DMS79 treated with DMSO at 0.1 percent for 48 hours (cell line): ENCODE measurements around the gene NTRK3.

Source experiments
- DNase-seq: peaks from one replicate; lab custom pipeline; 2025; lab: John Stamatoyannopoulos, UW

NTRK3 gene

DNA sequence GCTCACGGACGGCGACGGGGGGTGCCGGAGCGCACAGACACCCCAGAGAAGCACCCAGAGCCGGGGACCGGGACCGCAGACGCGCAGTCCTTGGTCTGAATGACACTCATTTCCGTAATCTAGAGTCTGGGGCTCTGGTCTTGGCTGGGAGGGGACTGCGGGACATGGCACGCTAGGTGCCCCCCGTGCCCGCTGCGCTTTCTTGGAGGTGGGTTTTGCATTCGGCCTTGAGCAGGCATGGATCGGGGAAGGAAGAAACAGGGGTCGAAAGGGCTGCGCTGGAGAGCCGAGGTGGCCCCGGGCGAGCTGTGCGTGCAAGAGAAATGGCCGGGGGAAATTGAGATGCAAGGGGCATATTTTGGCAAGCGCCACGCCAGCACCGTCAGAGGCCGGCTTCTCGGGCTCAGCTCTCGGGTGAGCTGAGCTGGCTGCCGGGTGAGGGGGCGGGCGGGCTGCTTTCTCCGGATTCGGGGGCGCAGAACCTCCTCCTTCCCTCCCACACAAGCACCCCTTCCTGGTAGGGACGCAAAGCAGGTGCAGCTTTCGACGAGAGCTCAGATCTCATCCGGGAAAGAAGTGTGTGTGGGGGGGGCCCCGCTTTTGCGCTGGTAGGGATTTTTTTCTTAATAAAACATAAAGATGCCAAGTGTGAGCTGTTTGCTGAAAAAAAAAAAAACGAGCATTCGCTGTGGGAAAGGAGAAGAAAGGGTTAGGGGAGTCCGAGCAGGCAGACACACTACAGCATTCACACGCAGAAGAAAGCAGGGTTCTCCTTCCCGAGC is 963 bp upstream of the NTRK3 start:
- no peak for DNase-seq

DNA sequence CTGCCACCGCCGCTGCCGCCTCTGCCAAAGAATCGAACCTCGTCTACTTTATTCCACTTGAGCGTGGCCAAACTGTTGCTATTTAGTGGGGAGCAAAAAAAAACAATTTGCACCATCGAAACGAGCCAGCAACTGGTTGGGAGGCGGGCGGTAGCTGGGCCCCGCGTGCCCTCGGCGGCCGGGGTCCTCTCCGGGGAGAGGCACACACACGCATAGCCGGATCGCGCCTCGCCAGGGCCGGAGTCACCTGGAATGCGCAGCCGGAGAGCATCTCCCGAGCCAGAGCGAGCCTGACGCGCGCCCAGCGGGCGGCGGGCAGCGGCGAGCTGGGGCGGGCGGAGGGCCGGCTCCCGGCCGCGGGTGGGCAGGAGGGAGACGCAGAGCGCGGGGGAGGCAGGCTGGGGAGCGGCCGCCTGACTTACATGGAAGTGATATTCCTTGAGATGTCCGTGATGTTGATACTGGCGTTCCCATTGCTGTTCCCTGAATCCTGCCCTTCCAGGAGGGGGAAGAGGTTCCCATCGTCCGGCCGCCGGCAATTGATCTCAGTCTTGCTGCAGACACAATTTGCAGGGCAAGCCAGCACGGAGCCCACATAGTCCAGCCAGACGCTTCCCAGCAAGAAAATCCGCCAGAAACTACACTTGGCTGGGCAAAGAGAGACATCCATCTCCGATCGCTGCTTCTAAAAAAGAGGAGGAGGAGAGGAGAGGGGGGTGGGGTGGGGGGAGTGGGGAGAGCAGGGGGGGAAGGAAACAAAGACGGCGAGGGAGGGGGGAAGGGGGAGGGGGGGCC is 858 bp downstream of the NTRK3 start:
- peak; percentile 11 for DNase-seq

DNA sequence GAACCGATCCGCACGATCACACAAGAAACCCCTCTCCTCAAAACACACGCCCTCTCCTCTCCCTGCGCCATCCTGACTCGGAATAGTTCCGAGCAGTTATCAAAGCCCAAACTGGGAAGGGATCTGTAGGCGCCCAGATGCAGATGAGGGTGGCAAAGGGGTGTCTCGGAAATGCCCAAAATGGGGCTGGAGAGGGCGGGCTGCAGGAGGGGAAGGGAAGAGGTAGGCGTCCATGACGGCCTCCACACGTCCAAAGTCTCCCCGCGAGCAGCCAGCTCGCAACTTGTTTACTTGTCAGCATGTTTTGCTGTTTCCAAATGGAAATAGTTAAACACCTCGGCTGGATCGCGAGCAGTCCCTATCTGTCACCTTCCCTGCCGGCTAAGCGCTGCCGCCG is 1.5 kb downstream of the NTRK3 start:
- DNase-seq, result no peak

DNA sequence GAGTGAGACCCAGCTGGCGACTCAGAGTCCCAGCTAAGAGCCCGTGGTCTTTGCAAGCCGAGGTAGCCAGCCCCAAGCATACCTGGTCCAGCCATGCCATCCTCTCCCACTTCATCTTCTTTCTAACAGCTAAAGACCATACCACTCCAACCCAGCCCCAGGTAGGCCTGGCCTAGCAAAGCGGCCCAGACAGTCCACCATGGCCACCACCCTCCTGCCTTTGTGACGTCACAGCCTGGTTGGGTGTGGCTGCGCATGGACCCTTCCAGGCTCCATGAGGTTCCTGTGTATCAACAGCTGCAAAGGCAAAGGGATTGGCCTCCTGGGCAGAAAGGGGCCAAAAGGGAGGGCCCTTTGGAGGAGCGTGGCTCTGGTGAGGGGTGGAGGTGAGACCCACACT is 4.1 kb downstream of the NTRK3 start:
- no peak for DNase-seq

DNA sequence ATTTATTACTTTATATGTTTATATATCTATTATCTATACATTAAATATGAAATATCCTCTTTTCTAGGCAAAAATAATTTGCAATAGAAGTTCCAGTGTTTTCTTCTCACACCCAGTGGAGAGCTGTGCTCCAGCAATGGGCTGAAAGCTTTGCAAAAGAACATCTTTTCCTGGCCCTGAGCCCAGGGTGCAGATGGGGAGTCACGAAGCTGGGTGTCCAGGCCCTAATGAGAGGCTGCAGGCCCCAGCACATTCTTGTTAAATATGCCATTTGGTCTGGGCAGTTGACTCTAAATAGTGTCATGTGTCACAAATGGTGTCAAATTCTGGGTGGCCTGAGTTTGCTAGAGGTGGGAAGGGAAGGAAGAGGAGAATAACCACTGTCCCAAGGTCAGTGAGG is 5.7 kb downstream of the NTRK3 start:
- DNase-seq, result no peak

DNA sequence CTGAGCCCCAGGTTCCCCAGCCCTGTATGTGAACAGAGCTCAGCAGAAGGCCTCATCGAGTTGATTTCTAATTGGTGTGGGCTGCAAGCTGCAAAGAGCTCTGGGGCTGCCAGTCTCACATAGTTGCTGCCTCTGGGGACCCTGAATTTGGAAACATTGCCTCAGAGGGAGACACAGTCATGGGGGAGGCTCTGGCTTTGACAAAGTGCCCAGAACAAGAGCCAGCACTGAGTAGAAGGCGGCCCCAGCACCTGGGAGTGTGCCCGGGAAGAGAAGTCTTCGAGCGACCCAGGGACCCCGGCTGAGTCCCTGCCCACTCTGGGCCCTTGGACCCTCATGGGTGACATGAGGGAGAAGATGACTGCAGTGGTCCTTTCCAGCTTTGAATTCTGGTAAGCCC is 7.3 kb downstream of the NTRK3 start:
- DNase-seq, result no peak

DNA sequence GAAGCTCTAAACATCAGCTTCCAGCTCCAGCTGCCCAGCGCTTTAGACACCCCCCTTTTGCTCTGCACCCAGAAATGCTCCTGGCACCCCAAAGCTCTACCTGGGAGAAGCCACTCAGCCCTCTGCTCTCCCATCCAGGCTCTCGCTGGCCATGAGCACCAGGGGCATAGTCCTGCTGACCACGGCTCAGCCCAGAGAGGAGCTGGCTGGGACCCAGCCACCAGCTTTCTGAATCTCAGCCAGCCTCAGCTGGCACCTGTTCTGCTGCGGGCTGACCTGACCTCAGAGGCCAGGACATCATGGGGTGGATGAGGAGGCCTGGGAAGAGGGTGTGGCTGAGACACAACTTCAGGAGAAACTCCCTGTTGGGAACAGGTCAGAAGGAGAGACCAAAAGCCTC is 8.6 kb downstream of the NTRK3 start:
- DNase-seq, result no peak

DNA sequence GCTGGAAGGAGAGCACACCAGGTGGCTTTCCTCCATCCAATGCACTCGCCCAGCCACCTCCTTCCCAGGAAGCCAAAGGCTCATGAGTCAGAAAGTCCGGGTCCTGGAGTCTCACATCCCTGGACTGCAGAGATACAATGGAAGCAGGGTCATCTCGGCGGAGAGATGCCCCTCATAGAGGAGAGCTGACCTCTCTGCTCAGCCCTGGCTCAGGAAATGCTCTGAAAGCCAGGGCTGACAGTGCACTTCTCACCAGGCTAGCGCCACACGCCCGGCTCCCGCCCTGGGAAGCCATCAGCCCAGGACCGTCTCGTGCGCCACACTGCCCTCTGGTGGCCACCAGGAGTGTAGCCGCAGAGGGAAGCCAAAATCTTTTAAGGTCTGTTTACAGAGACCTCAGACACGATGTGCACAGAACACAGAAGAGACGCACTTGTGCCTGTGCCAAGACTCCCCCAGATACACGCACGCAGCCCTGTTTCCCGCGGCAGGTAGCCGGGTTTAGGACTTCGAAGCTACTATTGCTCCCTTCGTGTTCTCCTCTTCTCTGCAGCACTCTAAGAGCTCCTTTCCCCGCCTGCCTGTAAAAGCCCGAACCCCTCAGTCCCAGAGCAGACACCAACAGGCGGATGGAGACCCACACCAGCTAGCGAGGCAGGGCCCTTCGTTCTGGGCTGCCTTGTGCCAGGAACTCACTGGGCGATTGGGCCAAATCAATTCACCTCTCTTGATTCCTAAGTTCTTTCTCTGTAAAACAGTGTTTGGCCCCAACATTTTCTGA is 9.7 kb downstream of the NTRK3 start:
- peak; percentile 58 for DNase-seq

DNA sequence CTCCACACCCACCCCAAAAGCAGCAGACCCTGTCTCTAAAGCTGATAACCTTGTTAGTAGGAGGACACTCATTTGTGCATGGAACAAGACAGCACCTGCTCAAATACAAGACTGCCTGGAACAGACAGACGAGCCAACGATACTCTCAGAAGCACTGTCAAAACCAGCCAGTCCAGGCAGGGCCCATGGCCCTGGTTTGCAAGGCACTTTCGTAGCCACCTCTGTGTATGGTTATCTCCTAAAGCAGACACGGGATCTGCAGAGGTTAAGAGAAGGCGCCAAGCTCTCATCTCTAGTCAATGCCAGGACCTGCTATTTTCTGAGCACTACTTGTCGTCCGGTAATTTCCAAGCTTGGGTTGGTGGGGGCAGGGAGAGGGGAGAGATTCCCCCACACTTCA is 10.5 kb downstream of the NTRK3 start:
- DNase-seq, result no peak

DNA sequence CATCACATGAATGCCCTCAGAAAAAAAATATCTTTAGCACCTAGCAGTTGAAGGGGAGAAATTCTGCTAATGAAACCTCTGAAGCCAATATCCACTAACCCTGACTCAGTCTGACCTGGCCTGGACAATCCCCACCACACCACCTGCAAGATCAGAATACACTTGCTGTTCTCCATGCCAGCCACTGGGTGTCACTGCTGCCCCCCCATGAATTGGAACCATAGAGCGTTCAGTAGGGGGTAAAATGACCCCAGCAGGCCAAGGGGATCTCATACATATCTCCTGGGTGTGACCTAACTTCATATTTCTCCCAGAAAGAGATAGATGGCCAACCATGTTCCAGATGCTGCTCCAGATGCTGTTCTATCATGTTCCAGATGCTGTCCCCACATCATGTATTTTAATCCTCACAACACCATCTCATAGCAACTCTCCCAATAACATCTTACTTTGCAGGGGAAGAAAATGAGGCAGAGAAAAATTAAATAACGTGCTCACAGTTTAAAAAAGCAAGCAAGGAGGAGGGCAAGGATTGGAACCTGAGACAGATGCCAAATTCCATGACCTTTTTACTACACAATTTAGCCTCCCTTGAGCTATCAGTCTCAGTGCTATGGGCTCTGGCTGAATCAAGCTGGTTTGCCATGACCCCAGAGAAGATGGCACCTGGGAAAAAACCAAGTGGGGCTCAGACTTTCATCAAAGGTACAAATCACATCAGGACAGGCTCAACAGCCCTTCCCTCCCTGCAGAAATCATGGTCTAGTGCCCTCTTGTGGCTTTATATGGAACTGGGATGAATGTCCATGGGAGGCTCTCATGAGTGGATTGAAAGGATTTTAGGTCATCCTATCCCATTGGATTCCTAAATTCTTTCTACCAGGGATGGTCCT is 12.4 kb downstream of the NTRK3 start:
- DNase-seq, result no peak

DNA sequence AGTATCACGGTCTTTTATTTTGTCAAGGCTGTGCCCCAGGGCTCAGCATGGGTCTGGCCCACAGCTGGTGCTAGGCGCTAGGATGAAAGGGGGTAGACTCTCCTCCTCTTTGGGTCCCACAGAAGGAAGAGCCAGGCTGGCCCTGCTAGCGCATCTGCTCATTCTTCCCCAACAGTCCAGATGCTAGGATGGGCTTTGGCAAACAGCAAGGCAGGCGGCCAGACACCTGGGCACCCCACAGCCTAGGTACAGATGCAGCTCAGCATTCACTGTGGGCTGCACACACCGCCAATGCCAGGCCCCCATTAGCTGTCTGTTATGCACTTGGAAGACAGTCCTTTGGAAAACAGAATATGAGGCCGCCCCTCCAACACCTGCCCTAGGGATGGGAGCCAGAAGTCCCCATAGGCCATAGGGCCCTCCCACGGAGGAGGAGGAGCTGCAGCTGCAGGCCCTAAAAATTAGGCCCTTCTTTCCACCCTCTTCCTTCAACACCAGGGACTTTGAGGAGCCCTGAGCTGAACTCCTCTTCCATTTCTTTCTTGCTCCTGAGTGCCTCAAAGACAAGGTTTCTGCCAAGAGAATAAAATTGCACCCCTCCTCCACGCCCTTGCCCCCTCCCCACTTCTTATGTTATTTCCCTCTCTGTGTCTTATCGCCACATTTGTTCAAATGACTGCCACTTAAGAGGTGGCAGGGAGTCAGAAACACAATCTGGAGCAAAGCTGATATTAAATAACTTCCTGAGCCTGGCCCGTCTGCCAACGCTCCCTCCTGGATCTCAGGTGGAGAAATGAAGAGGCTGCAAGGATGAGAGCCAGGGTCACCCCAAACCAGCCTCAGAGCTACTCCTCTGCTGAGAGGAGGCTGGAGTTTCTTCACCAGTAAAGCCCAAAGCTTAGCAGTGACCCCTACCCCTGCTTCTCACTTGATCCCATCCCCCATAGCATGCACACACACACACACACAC is 13.7 kb downstream of the NTRK3 start:
- DNase-seq, result peak; percentile 59

DNA sequence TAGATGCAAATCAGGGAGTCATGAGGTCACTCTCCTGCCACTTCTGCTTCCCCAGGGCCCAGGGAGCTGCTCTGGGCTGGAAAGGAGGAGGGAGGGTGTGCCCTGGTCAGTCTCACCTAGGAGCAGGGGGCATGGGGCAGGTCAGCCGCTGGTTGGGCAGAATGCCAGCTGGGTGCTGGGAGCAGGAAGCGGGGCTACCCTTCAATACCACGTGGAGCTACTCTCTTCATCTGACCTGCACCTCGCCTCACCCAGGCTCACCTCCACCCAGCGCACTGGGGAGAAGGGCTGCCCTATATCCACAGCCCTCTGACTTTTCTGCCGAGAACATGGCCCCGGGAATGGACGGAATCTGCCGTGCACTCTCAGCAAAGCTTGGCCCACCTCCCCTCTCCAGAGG is 15.1 kb downstream of the NTRK3 start:
- no peak for DNase-seq

DNA sequence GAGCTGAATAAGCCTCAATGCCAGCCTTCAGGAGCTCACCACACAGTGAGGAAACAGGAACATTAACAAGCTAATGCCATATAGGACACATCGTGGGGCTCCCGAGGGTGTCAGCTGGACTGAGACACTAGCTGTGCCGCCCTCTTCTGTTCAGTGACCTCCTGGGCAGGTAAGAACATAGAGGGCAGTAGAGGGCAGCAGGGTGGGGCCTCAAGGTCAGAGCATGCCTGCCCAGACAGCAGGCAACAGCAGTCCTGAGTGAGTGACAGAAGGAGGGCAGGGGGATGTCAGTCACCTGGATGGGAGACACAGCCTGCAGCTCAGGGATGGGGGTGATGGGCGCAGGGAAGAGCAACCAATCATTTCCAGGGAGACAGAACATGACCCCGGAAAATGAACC is 15.5 kb downstream of the NTRK3 start:
- no peak for DNase-seq

DNA sequence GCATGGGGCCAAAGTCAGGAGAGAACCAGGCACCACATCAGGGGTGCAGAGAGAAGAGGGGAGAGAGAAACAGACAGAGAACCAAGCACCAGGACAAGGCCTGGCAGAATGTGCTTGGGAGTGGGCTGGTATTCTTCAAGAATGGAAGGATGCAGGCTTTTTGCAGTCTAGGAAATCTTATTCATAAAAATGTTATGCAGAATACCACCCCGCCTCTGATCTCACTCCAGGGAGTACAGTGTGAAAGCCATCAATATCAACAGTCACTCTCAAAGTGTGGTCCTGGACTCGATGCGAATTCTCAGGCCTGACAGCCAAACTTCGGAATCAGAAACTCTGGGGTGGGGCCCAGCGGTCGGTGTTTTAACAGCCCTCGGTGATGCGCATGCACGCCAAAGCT is 16.9 kb downstream of the NTRK3 start:
- DNase-seq, result no peak

DNA sequence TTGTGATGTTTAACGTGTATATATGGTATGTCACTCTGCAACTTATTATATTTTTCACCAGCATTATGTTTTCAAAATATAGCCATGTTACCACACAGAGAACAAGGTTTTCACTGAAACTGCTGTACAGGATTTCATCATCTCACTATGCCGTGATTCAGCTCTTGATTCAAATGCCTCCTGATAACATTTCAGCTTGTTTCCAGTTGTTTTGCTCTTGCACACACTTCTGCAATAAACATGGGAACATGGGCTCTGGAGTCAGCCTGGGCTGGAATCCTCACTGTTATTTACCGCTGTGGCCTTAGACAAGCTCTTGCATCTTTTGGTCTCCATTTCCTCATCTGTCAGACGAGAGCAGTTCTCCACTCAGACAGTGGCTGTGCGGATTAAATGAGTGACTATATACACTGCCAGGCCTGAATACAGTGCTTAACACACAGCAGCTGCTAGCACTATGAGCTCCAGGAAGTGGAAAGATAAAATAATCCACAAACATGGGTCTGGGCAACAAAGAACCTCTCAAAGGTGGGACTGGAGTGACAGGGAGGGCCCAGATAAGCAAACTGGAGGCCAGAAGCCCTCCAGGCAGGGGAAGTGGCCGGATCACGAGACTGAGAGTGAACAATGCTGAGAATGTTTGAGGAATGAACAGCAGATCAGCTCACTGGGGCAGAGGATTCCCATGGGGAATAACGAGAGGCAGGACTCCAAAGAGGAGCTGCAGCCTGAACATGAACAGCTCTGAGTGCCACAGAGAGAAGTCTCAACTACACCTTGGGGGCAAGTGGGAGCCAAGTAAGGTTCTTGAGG is 17.7 kb downstream of the NTRK3 start:
- DNase-seq, result no peak

DNA sequence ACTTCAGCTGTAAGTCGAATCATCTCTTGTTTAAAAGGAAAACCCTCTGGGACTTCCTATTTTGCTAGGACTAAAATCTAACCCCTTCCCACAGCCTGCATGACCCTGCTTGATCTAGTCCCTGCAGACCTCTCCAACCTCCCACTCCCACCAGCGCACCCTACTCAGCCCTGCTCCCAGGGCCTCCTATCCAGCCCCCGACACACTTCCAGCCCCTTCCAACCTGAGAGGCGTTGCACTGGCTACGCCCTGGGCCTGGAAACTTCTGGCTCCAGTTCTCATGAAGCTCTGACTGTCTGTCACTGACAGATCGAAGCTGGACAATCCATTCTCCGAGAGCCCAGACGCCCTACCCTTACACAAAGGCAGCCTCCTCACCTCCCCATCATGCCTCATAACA is 21.8 kb downstream of the NTRK3 start:
- DNase-seq, result no peak

DNA sequence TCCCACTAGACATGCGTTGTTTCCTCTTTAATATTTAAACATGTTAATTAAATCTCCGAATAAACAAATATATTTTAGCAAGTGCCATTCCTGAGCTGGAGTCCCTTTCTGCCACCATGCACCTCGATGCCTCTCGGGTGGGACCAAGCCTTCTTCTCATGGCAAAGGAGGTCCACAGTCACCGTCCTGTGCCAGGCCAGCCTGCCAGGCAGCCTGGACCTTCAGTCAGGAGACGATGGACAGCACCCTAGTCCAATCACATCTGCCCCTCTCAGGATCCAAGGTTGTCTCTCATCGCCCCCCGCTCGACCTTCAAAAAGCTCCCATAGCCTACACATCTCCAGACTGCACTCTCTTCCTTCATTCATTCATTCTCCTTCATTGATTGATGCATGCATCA is 22.6 kb downstream of the NTRK3 start:
- DNase-seq, result no peak

DNA sequence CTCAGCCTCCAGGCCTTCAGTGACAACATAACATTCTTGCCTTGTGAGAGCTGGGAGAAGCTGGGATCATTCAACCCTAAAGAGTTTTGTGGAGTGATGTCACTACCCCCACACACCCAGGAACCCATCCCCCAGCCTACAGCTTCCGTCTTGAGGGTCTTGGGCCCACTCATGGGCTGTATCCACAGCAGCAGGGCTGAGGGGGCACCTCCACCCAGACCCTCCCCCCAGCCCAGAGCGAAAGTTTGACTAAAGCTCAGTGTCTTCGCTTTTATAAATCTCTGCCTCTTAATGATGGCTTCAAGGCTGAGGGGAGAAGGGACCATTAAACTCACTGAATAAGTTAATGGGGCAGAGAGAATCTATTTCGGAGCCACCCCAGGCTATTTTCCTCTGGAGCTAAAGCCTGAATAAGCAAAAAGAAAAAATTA is 23.8 kb downstream of the NTRK3 start:
- DNase-seq, result no peak

DNA sequence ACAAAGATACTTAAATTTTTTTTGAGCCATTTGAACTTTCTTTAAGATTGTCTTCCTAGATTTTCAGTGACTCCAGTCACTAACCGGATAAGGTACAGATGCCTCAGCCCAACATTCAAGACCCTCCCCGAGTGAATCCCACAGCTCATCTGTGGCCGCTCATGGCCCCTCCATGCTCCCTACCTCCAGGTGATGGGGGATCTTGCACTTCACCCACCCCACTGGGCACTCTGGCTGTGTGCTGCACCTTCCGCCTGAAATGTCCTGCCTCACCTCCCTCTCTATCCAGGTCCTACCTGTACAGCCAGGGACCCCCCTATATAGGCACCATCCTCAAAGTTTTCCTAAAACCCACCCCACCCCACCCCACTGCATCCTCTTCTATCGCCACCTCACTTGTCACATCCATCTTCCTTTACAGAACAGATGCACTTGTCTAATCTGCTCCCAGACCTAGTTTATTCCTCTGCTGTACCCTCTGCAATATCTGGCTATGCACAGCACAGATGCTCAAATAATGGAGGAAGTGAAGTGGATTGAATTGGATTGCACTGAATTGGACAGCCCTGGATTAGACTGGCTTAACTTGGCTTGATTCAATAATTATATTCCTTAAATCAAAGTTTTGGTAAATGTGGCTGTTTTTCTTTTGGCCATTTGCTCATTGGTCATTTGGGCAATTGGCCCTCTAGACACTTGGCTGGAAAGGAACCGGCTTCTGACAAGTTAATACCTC is 24.5 kb downstream of the NTRK3 start:
- no peak for DNase-seq
